Bronchial epithelial cell (primary cell): ENCODE results near the gene MED31. TPM values are rescaled to one million over a fixed set of nuclear protein-coding genes. Genes with fewer than 3 reads are reported as not detected.
"Not testable (repeated sequence)": the region's sequence is repeated elsewhere in the genome, so short reads cannot be mapped to it uniquely, and the experiment has no call there.

ENCODE experiments used
- DNase-seq: peaks from one replicate; pipeline ENCODE4 v3.0.0-alpha.2; 2010; ENCODE audit warnings: low read depth
- FAIRE-seq: peaks from 2 replicates; lab custom pipeline; 2011; peaks lifted over from hg19 to GRCh38; lab: Jason Lieb, UNC
- H3K27me3 ChIP-seq: 2 replicates; pipeline ENCODE4 v1.5.1; 2011; ENCODE audit warnings: low read length; ENCODE audit not compliant: control insufficient read depth, insufficient read depth
- H3K36me3 ChIP-seq: 2 replicates; pipeline ENCODE4 v1.5.1; 2011; ENCODE audit warnings: low read length; ENCODE audit not compliant: control insufficient read depth, insufficient read depth
- H3K4me3 ChIP-seq: 2 replicates; pipeline ENCODE4 v1.5.1; 2011; ENCODE audit warnings: mild to moderate bottlenecking, low read depth, low read length, control low read depth
- CTCF ChIP-seq: IDR thresholded peaks from 2 replicates; pipeline ENCODE4 v1.5.1; 2011; ENCODE audit warnings: mild to moderate bottlenecking, moderate library complexity, low read length, control low read depth, inconsistent platforms; ENCODE audit not compliant: insufficient read depth, severe bottlenecking
- total RNA-seq: library from RNA; depleted of rRNA; stranded (reverse); fragments of >200 nt; gene quantifications from 2 replicates; pipeline ENCODE4 v1.2.1, GENCODE V29; 2014

MED31 gene
- total RNA-seq, 1 donor from 2014 or later, result 11.1 TPM

- no peak for TF ChIP-seq CTCF
- FAIRE-seq (no peak), DNase-seq (no peak)
- H3K4me3 ChIP-seq, result no peak overlapping the region
- H3K36me3 ChIP-seq, result peaks cover 7% of the 10 kb centered on the region
- no peaks in the 10 kb centered on the region for H3K27me3 ChIP-seq
Observed at GRCh38 chr17:6599364-6599763, 52.0 kb downstream of the MED31 start.

- FAIRE-seq (no peak), DNase-seq (no peak)
- TF ChIP-seq CTCF, result no peak
- Histone ChIP-seq H3K4me3 (no peak overlapping the region), H3K27me3 (no peaks in the 10 kb centered on the region), H3K36me3 (peaks cover 8% of the 10 kb centered on the region)
Observed at GRCh38 chr17:6597727-6598126, 53.7 kb downstream of the MED31 start.

- peaks cover 8% of the 10 kb centered on the region for H3K36me3 ChIP-seq
- FAIRE-seq (no peak), DNase-seq (no peak)
- H3K4me3 ChIP-seq, result no peak overlapping the region
- H3K27me3 ChIP-seq, result no peaks in the 10 kb centered on the region
- no peak for TF ChIP-seq CTCF
Observed at GRCh38 chr17:6596941-6597340, 54.5 kb downstream of the MED31 start.

GRCh38 chr17:6596511-6596910, 54.9 kb downstream of the MED31 start:
- Histone ChIP-seq H3K27me3 (no peaks in the 10 kb centered on the region), H3K4me3 (no peak overlapping the region), H3K36me3 (peaks cover 8% of the 10 kb centered on the region)
- DNase-seq (no peak), FAIRE-seq (no peak)
- TF ChIP-seq CTCF, result no peak

- DNase-seq, result no peak
- no peak for FAIRE-seq
- H3K27me3 ChIP-seq, result no peaks in the 10 kb centered on the region
- no peak for TF ChIP-seq CTCF
- H3K4me3 ChIP-seq, result no peak overlapping the region
- peaks cover 8% of the 10 kb centered on the region for H3K36me3 ChIP-seq
Observed at GRCh38 chr17:6596081-6596480, 55.3 kb downstream of the MED31 start.

- DNase-seq, H3K36me3 ChIP-seq, H3K4me3 ChIP-seq, H3K27me3 ChIP-seq, FAIRE-seq: not testable (repeated sequence)
Observed at GRCh38 chr17:6593371-6593770, 58.0 kb downstream of the MED31 start.

Other genes starting within 250 kb of the MED31 start
- under 0.01 TPM in 1 of 2 replicates, not detected in the other for gene AIPL1, start 216.5 kb downstream of the MED31 start, total RNA-seq
- gene PIMREG, start 207.2 kb downstream of the MED31 start, total RNA-seq, result 0.13 and 0.26 TPM in 2 replicates
- gene PITPNM3, start 95.0 kb downstream of the MED31 start, total RNA-seq, result 25.0 and 42.9 TPM in 2 replicates
- 6.6 and 9.2 TPM in 2 replicates for gene KIAA0753, start 10.9 kb downstream of the MED31 start, total RNA-seq
- gene TXNDC17, start 10.5 kb downstream of the MED31 start, total RNA-seq, result 222 and 317 TPM in 2 replicates
- 0.13 and 0.53 TPM in 2 replicates for gene C17orf100, start 157 bp upstream of the MED31 start, total RNA-seq
- gene SLC13A5, start 61.8 kb upstream of the MED31 start, total RNA-seq, result 0.38 and 0.53 TPM in 2 replicates
- under 0.01 and 0.53 TPM in 2 replicates for gene XAF1, start 104.4 kb upstream of the MED31 start, total RNA-seq
- 0.13 TPM in 1 of 2 replicates, not detected in the other for gene FBXO39, start 124.6 kb upstream of the MED31 start, total RNA-seq
- not detected in 2 replicates for gene TEKT1, start 180.1 kb upstream of the MED31 start, total RNA-seq